Duodenal mucosa (tissue), 2 donors: ENCODE data around the gene NFIA.

ENCODE experiments used
- H3K27ac ChIP-seq: one replicate; pipeline ENCODE4 v1.7.0; 2013; ENCODE audit warnings: low read depth, low read length
- H3K27me3 ChIP-seq, 2 donors: one replicate each; pipeline ENCODE4 v1.7.0; 2013; ENCODE audit warnings: low read length in 2 of 2, control low read depth in 1 of 2; ENCODE audit not compliant: insufficient read depth in 2 of 2, control insufficient read depth in 1 of 2
- H3K36me3 ChIP-seq, 2 donors: one replicate each; pipeline ENCODE4 v1.7.0; 2013; ENCODE audit warnings: low read length in 2 of 2, control low read depth in 1 of 2; ENCODE audit not compliant: insufficient read depth in 2 of 2, control insufficient read depth in 1 of 2
- H3K4me1 ChIP-seq, 2 donors: one replicate each; pipeline ENCODE4 v1.7.0; 2013; ENCODE audit warnings: low read length in 2 of 2, control low read depth in 1 of 2; ENCODE audit not compliant: insufficient read depth in 2 of 2, control insufficient read depth in 1 of 2
- H3K4me3 ChIP-seq, 2 donors: one replicate each; pipeline ENCODE4 v1.7.0; 2013; ENCODE audit warnings: low read length in 2 of 2, low read depth in 1 of 2
- H3K9ac ChIP-seq, 2 donors: one replicate each; pipeline ENCODE4 v1.7.0; 2013; ENCODE audit warnings: low read length in 2 of 2, low read depth in 1 of 2
- H3K9me3 ChIP-seq, 2 donors: one replicate each; pipeline ENCODE4 v1.7.0; 2013; ENCODE audit warnings: low read length in 2 of 2, control low read depth in 1 of 2; ENCODE audit not compliant: control insufficient read depth in 1 of 2

NFIA gene

GRCh38 chr1:61190153-61190552 lies 107.8 kb downstream of the NFIA start:
- Histone ChIP-seq H3K27ac (no peak overlapping the region), H3K27me3 (no peaks in the 10 kb centered on the region), H3K36me3 (no peaks in the 10 kb centered on the region), H3K4me1 (peaks cover 0 to 29% of the 10 kb centered on the region in 2 donors), H3K9me3 (no peaks in the 10 kb centered on the region), H3K9ac (no peak overlapping the region), H3K4me3 (no peak overlapping the region)

- Histone ChIP-seq H3K9ac (no peak overlapping the region), H3K4me1 (peaks cover 0 to 23% of the 10 kb centered on the region in 2 donors), H3K27ac (no peak overlapping the region), H3K4me3 (no peak overlapping the region), H3K27me3 (no peaks in the 10 kb centered on the region), H3K36me3 (no peaks in the 10 kb centered on the region), H3K9me3 (no peaks in the 10 kb centered on the region)
Measured at GRCh38 chr1:61190618-61191432, 108.5 kb downstream of the NFIA start.

- Histone ChIP-seq H3K9ac (no peak overlapping the region), H3K36me3 (no peaks in the 10 kb centered on the region), H3K27me3 (no peaks in the 10 kb centered on the region), H3K4me1 (peaks cover 0 to 23% of the 10 kb centered on the region in 2 donors), H3K9me3 (no peaks in the 10 kb centered on the region), H3K4me3 (no peak overlapping the region), H3K27ac (no peak overlapping the region)
Measured at GRCh38 chr1:61191433-61191720, 109.0 kb downstream of the NFIA start.

GRCh38 chr1:61192663-61193330 lies 110.4 kb downstream of the NFIA start:
- H3K4me1 ChIP-seq = peaks cover 0 to 16% of the 10 kb centered on the region in 2 donors
- no peak overlapping the region for H3K4me3 ChIP-seq
- no peak overlapping the region for H3K27ac ChIP-seq
- no peak overlapping the region for H3K9ac ChIP-seq
- no peaks in the 10 kb centered on the region for H3K27me3 ChIP-seq
- H3K9me3 ChIP-seq = no peaks in the 10 kb centered on the region
- H3K36me3 ChIP-seq = no peaks in the 10 kb centered on the region

GRCh38 chr1:61193808-61194207 lies 111.4 kb downstream of the NFIA start:
- peaks cover 0 to 16% of the 10 kb centered on the region in 2 donors for H3K4me1 ChIP-seq
- H3K36me3 ChIP-seq = no peaks in the 10 kb centered on the region
- H3K27ac ChIP-seq = no peak overlapping the region
- H3K9me3 ChIP-seq = no peaks in the 10 kb centered on the region
- no peak overlapping the region for H3K4me3 ChIP-seq
- no peaks in the 10 kb centered on the region for H3K27me3 ChIP-seq
- no peak overlapping the region for H3K9ac ChIP-seq

GRCh38 chr1:61198554-61198953 lies 116.2 kb downstream of the NFIA start:
- no peak overlapping the region for H3K9ac ChIP-seq
- no peak overlapping the region for H3K4me3 ChIP-seq
- H3K36me3 ChIP-seq = no peaks in the 10 kb centered on the region

GRCh38 chr1:61201035-61201434 lies 118.7 kb downstream of the NFIA start:
- no peak overlapping the region for H3K9ac ChIP-seq
- H3K4me3 ChIP-seq = no peak overlapping the region
- H3K27me3 ChIP-seq = no peaks in the 10 kb centered on the region
- H3K4me1 ChIP-seq = no peaks in the 10 kb centered on the region
- no peak overlapping the region for H3K27ac ChIP-seq
- H3K36me3 ChIP-seq = no peaks in the 10 kb centered on the region
- no peaks in the 10 kb centered on the region for H3K9me3 ChIP-seq

More at GRCh38 chr1:61198554-61198953, 116.2 kb downstream of the NFIA start:
- peaks cover 0 to 6% of the 10 kb centered on the region in 2 donors for H3K4me1 ChIP-seq
- H3K27ac ChIP-seq = no peak overlapping the region
- no peaks in the 10 kb centered on the region for H3K9me3 ChIP-seq
- H3K27me3 ChIP-seq = no peaks in the 10 kb centered on the region

- H3K4me3 ChIP-seq = peak overlapping the region in 1 of 2 donors; percentile 5
- H3K9ac ChIP-seq = no peak overlapping the region
- H3K27me3 ChIP-seq = no peaks in the 10 kb centered on the region
- H3K27ac ChIP-seq = no peak overlapping the region
- H3K9me3 ChIP-seq = no peaks in the 10 kb centered on the region
- H3K4me1 ChIP-seq = no peaks in the 10 kb centered on the region
- H3K36me3 ChIP-seq = no peaks in the 10 kb centered on the region
Measured at GRCh38 chr1:61202854-61203598, 120.7 kb downstream of the NFIA start.

GRCh38 chr1:61204528-61204927 lies 122.2 kb downstream of the NFIA start:
- Histone ChIP-seq H3K4me3 (no peak overlapping the region), H3K36me3 (no peaks in the 10 kb centered on the region), H3K4me1 (no peaks in the 10 kb centered on the region), H3K9ac (no peak overlapping the region), H3K27ac (no peak overlapping the region), H3K27me3 (no peaks in the 10 kb centered on the region), H3K9me3 (no peaks in the 10 kb centered on the region)

- H3K27me3 ChIP-seq = no peaks in the 10 kb centered on the region
- no peak overlapping the region for H3K9ac ChIP-seq
- H3K4me1 ChIP-seq = no peaks in the 10 kb centered on the region
- H3K9me3 ChIP-seq = no peaks in the 10 kb centered on the region
- no peak overlapping the region for H3K4me3 ChIP-seq
- no peak overlapping the region for H3K27ac ChIP-seq
- no peaks in the 10 kb centered on the region for H3K36me3 ChIP-seq
Measured at GRCh38 chr1:61207416-61207815, 125.1 kb downstream of the NFIA start.
